Epidermal melanocyte (primary cell): ENCODE results near the gene ENPP6.
"Not testable (repeated sequence)": the region's sequence is repeated elsewhere in the genome, so short reads cannot be mapped to it uniquely, and the experiment has no call there.

Source experiments
- DNase-seq: peaks from one replicate; pipeline ENCODE4 v3.0.0; 2011; ENCODE audit warnings: low spot score; ENCODE audit not compliant: insufficient read length

The ENPP6 gene

DNA sequence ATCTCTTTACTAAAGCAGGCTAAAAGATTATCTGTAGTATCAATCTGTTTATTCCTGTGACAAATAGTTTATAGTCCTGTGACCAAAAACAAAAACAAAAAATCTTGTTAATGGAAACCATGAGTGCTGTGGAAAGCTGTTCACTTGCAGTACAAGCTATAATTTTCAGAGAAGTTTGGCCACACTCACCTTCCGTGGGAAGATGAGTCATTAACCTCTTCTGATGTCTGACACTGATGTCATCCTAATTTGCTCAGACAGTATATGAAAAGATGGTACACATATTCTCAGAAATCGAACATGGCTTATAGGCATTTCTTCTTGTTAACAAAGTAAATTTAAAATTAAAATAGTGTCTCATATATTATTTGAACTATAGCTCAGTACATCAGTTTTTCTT is 19.9 kb upstream of the ENPP6 start:
- DNase-seq = no peak

DNA sequence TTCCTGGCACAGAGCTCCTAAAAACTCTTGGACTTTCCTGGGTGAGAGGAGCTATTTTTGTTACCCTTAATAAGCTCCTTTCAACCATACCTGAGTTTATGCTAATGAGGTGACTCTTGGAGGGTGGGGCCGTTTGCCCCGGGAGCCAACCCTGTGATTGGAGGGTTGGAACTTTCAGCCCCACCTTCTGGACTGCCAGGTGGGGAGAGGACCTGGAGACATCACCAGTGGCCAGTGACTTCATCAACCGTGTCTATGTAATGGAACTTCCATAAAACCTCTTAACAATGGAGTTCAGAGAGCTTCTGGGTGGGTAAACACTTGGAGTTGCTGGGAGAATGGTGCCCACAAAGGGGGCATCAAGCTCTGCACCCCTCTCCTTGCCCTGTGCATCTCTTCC is 17.9 kb upstream of the ENPP6 start:
- no peak for DNase-seq

DNA sequence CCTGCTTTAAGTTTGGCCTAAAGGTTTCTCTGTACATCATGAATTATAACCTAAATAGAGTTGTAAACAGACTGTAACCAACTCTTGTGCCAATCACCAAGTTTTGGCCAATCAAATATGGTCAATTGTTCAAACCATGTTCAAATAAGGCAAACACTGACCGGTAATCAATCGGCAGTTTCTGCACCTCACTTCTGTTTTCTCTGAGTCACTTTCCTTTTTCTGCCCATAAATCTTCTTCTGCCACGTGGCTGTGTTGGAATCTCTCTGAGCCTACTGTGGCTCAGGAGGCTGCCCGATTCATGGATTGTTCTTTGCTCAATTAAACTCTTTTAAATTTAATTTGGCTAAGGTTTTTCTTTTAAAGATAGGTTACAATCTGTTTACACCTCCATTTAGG is 16.5 kb upstream of the ENPP6 start:
- DNase-seq = no peak

DNA sequence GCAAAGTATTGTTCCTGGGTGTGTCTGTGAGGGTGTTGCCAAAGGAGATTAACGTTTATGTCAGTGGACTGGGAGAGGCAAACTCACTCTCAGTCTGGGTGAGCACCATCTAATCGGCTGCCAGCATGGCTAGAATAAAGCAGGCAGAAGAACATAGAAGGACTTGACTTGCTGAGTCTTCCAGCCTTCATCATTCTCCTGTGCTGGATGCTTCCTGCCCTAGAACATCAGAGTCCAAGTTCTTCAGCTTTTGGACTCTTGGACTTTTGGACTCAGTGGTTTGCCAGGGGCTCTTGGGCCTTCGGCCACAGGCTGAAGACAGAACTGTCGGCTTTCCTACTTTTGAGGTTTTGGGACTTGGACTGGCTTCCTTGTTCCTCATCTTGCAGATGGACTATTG is 15.3 kb upstream of the ENPP6 start:
- no peak for DNase-seq

DNA sequence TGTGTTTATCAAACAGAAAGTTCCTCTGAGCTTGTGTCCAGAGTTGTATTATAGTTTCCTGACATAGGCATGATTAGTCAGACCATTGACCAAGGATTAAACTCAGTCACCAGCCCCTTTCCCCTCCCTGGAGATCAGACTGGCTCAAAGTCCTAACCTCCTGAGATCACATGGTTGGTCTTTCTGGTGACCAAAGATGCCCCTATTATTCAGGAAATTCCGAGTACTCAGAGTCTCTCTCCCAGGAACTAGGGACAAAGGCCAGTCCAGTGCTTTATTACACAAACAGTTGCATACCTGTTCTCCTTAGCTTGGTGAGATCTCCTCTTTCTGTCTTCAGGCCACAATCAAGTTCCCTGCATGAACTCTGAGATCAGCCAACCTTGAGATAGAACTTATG is 14.5 kb upstream of the ENPP6 start:
- no peak for DNase-seq

DNA sequence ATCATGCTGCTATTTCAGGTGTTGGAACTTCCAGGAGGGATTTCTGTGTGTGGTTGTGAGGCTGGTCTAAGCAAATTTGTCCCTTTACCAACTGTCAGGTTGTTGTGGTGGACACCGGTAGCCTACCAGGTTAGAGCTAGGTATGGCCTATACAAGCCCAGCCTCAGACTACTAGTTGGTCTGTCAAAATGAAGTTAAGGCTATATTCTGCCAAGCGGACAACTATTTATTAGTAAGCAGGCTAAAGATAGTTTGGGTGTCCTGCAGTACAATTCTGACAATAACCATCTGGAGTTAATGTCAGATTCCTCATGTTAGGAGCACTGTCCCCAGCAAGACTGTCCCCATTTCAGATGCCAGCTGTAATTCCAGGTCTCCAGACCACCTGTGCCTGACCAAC is 13.9 kb upstream of the ENPP6 start:
- no peak for DNase-seq

DNA sequence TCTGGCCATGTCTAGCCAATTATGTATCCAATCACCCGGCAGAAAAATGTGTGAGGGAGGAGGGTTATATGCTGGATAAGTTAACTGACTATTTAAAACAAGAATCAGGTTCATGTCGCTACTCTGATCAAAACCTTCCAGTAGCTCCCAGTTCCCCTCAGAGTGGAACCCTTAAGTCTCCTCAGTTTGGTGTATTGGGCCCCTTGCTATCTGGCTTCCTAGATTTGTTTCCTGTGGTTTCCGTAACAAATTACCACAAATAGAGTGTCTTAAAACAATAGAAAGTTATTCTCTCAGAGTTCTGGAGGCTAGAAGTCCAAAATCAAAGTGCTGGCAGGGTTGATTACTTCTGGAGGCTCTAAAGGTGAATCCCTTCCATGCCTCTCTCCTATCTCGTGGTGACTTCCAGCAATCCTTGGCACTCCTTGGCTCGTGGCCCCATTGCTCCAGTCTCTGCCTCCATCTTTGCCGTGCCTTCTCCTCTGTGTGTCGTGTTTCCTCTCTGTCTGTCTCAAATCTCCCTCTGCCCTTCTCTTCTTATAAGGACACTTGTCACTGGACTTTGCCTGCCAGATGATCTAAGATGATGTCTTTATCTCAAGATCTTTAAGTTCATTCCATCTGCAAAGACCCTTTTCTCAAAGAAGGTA is 10.5 kb upstream of the ENPP6 start:
- no peak for DNase-seq

DNA sequence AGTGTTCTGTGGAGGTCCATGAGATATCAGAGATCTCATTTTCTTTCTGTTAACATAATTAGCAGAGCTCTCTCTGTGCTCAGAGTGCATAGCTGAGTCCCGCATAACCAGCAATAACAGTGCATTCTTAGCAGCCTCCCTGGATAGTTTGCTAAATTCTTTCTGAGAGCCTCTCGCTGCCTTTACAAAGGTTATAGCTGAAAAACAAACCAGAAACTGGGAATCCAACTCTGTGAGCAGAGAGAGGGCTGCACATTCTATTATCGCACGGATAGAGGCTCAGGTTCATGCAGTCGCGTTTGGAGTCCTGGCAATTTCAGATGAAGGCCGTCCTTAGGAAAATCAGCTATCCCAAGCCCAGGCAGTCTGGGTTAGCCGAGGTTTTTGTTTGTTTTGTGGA is 1.2 kb downstream of the ENPP6 start:
- DNase-seq = no peak

DNA sequence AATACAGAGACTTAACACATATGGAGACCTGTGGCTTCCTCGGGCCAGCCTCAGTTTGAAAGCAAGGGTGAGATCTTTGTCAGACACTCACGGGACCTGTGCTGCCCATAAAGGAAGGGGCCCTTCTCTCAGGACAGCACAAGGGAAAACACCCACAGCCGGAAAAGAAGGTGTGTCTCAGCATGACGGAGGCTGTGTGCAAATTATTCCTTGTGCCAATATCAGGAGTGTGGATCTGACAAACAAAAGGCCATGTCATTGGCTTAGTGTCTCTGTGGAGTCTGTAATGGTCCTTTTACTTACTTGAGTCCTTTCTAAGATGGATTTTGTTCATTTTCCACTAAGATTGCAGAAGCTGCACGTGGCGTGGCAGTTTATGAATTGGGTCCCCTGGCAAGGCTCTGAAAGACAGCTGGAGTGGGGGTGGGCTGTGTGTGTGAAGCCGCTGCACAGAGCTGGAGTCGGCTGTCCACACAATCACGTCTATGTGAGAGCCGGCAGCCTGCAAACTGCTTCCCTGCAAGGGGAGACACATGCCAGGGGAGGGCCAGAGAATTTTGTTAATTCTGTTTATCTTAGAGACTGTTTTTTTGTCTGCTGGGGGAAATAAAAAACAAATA is 1.9 kb downstream of the ENPP6 start:
- no peak for DNase-seq

DNA sequence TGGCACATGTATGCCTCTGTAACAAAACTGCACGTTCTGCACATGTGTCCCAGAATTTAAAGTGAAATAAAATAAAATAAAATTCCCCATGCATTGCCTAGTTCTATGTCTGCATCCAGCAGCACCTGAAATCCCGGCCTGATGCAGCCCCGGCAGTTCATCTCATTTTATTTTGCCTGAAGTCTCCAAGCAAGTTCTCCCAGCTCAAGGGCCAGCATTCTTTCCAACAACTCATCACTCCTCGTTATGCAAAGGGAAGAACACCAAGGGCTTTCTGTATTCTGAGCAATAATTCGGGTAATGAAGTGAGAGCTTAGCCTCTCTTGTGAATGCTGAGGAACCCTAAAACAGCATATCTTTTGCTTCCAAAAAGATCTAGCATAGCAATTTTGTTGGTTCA is 2.7 kb downstream of the ENPP6 start:
- no peak for DNase-seq

DNA sequence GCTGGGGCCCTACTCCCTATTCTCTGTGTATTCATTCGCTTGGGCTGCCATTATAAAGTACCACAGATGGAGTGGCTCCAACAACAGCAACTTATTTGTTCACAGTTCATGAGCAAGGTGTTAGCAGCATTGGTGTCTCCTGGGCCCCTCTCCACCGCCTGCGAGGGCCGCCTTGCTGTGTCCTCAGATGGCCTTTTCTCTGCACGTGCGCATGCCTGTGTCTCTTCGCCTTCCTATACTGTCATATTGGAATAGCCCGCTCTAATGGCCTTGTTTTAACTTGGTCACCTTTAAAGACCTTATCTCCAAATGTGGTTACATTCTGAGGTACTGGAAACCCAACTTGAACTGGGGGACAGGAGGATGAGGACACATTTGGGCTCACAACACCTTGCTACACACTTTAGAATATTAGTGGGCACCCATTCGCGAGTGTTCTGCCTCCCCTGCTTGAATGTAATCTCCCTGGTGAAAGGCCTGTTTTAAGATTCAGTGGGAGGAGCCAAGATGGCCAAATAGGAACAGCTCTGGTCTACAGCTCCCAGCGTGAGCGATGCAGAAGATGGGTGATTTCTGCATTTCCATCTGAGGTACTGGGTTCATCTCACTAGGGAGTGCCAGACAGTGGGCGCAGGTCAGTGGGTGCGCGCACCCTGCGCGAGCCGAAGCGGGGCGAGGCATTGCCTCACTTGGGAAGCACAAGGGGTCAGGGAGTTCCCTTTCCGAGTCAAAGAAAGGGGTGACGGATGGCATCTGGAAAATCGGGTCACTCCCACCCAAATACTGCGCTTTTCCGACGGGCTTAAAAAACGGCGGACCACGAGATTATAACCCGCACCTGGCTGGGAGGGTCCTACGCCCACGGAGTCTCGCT is 9.7 kb downstream of the ENPP6 start:
- not testable (repeated sequence) for DNase-seq

DNA sequence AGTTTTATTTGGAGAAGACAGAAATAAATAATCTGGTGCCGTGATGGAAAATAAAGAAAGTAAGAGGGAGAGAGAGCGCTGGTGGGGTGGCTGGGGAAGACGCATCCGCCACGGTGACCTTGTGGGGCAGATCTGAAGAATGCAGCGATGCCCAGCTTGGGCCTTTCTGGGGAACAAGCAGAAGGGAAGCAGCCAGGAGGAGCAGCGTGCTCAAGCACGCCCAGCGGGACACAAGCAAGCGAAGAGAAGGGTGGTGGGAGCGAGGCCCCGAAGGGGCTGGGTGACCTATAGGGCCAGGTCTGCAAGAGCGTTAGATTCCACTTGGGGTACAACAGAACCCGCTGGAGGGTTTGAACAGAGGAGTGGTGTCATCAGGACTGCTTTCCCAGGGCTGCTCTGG is 12.4 kb downstream of the ENPP6 start:
- no peak for DNase-seq

DNA sequence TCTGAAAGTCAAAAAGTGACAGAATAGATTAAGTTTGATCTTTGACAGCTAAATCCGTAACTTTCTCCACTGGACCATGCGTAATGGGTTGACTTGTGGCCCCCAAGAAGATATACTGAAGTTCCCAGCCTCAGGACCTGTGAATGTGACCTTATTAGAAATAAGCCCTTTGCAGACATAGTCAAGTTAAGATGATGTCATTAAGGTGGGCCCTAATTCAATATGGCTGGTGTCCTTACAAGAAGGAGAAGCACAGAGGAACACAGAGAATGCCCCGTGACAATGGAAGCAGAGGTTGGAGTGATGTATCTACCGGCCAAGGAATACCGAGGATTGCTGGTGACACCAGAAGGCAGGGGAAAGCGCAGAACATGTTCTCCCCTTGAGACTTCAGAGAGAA is 14.4 kb downstream of the ENPP6 start:
- no peak for DNase-seq

DNA sequence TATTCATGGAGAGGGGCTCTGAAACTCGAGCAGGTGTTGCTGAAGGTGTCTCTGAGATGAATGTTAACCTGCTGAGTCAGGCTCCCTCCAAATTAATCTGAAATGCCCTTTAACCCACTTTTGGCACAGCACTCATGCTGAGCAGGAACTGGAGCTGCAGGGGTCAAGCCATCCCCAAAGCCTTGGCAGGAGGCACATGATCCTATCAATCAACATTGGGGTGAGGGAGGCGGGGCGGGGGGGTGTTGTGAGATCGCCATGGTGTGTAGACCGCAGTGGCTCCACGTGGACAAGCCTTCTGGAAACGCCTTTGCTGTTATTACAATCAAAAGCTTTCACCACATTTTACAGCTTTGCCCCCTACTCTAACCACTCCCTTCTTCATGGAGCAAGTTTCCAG is 16.5 kb downstream of the ENPP6 start:
- DNase-seq = no peak

DNA sequence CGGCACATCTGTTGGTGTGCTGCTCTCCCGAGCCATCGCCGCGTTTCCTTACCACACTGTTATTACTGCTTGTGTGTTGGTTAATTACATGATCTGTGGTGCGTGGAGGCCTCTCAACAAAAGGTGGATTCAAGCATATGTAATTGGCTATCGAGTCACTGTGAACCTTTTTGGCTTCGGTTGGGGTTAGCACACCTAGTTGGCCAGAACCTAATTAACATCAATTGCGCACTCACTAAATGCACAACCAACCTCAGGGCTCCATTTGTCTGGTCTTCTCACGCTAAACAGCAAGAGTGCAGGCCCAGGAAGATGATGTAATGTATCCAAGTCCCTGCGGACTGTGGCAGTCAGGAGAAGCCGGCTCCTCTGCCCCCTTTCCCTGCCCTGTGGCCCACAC is 17.4 kb downstream of the ENPP6 start:
- DNase-seq = no peak

DNA sequence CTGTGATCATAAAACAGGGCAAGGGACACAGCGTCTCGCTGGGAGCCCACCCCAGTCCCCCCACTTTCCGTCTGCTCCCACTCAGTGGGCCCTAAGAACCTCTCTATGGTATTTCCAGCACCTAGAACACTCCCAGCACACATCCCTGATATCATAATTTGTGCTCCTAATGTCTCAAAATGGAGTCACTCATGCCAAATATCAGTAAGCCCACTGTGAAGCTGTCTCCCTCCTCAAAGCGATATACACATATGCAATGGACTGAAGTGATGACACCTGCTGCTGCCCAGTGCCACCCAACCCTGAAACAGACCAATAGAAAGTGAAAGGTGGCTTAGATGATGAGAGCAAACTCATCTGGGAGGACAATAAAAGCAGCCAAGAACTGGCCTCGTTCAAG is 17.9 kb downstream of the ENPP6 start:
- no peak for DNase-seq

DNA sequence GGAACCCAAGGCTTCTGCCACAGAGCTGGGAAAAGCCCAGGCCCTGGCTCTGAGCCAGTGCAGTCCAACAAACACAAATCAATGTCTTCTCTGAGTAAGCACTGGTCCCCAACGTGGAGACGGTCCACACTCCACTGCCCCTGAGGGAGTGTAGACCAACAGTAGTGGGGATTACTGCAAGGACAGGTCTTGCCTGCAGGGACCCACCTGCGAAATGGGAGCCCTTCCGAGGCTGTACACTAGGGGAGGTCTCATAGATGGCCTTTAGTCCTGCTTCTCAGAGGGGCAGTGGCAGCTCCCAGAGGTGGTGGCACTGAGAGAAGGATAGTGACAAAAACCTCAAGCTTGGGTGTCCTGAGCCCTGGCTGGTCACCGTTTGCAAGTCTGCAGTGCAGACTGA is 19.5 kb downstream of the ENPP6 start:
- no peak for DNase-seq

DNA sequence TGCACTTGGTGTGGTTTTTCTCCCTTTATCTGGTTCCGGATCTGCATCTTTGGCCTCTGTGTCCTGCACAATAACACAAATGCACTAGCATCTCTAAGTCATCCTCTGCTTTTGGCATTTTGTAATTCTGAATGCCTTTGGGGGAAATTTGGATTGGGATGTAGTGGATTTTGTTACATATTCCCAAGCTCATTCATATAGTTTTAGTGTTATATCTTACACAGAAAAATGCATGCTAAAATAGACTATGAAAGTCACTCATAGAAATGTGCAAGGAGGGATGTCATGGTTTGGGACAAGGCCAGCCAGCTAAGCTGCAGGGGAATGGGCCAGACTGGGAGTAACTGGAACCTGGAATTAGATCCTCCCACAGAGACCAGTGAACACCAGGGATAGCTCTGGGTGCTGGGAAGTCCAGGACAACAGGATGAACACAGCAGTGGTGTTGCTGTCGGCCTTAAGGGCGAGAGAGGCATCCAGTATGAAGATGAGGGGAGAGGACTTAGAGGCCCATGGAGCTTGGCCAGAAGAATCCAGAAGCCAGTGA is 20.1 kb downstream of the ENPP6 start:
- DNase-seq = no peak

DNA sequence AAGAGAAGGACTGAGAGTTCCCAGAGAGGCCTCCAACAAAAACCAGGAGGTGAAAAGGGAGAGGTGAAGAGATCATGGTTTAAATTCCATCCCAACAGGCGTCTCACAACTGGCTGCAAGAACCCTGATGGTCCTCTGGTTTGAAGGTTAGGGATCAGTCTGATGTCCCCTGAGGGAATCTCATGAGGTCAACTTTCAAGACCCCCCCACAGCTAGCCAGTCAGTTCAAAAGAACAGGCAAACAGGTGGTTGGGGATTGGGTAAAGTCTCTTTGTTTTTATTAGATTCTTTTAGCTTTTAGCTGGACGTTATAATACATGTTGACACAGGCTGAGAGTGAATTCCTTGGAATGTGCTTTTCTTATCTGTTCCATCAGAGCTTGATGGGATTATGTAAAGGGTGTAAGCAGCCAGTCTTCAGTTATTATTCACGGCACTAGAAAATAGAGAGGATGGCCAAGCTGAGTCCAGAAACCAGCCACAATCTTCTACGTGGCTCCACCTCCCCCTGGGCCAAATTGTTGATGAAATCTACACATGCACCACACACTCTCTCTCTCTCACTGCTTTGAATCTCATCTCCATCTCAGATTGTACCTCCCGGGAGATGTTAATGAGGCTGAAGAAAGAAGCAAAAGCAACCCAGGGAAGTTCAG is 20.8 kb downstream of the ENPP6 start:
- DNase-seq = no peak

DNA sequence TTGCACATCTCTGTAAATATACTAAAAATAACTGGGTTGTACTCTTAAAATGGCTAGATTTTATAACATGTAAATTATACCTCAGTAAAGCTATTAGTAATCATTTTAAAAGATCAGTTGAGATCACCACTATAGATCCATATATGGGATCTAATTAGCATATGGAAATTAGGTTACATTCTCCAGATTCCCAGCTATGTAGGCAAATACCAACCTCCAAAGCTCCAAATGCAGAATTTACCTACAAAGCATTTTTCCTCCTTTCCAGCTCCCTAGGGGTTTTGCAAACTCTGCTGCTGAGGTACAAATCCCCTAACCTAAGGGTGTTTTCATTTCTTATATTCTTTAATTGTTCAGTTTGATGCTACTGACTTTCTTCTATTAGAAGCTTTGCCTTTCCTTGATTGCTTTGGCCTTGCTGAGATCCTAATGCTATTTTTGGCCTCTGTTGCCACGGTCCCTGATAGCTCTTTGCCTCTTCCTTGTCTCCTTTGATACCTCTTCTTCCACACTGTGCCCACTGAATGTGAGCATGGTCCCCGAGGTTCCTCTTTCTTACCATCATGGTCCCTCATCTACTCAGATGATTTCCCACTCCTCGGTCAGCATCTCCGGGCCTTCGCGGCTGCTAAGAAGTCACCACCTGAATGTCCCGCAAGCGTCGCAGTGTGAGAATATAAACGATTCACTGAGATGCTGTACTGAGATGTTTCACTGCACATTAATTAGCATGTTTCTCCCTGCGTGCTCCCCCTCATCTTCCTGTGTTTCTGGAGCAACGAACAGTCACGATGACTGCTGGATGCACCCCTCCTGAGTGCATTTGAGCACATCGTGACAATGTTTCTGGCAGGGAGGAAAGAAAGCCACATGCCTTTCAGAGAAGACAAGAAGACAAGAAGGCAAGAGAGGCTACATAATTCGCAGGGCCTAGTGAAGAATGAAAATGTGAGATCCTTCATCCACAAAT is 23.8 kb downstream of the ENPP6 start:
- no peak for DNase-seq

DNA sequence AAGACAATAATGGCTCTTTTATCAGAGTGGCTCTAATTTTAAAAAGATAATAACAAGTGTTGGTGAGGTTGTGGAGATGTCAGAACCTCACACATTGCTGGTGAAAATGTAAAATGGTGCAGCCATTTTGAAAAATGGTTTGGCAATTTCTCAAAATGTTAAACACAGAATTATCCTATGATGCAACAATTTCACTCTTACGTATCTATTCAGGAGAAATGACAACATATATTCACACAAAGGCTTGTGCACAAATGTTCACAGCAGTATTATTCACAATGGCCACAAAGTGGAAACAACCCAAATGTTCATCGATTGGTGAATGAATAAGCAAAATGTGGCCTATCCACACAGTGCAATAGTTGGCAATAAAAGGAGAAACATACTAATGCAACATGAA is 24.7 kb downstream of the ENPP6 start:
- DNase-seq = no peak
